Omental fat pad (tissue), 4 donors: Measurements from ENCODE around the gene AXIN2. TPM values are rescaled to one million over a fixed set of nuclear protein-coding genes. Genes with fewer than 3 reads are reported as not detected.
A peak's percentile ranks its signal among the peaks of the same experiment; 100 is the strongest.

Source experiments
- ATAC-seq: fragments of 150-250 bp; one replicate; pipeline ENCODE4 v1.9.1; 2016; ENCODE audit warnings: mild to moderate bottlenecking, moderate library complexity; ENCODE audit not compliant: low FRiP score
- DNase-seq: peaks from one replicate; pipeline ENCODE4 v3.0.0-alpha.2; 2019; ENCODE audit warnings: low spot score
- total RNA-seq, 4 donors: library from RNA; depleted of rRNA; stranded (reverse); fragments of >200 nt; gene quantifications; one replicate each; pipeline ENCODE4 v1.1.0, GENCODE V29; 2016
- TF ChIP-seq, protein P1 (sequence below), 3 donors: fragments of 450-650 bp; IDR thresholded peaks; one replicate each; pipeline ENCODE4 v1.5.1; 2016 to 2017; ENCODE audit warnings: antibody characterized with exemption in 3 of 3, mild to moderate bottlenecking in 3 of 3, moderate library complexity in 2 of 3

The AXIN2 gene
- total RNA-seq, 4 donors from 2014 or later, result 8.3 to 20.2 (median 11.2) TPM

DNA sequence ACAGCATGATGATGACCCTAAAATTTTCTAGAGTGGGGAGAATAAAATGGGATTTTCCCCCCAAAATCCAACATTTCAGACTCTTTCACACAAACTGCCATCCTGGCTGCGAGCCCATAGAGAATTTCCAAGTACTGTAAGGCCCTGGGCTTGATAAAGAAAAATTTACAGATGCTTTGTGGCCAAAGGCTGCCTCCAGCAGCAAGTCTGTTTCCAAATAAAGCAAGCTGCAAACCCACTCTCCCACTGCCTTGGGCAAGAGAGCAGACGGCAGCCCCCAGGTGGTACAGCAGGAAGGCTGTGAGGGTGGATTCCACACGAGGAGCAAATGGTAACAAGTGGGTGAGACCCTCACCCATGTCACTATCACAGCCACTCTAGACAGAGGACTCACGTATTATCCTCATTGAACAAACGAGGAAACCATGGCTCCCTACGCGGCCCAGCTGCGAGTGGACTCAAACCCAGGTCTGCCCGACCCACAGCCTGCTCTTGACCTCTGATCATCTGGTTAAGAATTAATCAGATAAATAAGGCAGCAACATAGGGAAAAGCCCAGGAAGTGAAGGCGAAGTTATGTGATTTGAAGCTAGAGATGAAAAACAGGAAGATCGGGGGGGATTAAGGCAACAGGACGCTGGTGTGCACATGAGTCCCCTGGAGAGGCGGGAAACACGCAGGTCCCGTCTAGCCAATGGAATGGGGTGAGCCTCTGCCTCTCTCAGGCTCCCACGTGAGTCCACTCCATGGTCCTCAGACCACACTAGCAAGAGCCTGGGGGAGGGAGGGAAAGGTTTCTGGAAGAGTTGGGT is 37.4 kb downstream of the AXIN2 start:
- no peak for DNase-seq
- ATAC-seq, result no peak
- TF ChIP-seq, protein P1, sequence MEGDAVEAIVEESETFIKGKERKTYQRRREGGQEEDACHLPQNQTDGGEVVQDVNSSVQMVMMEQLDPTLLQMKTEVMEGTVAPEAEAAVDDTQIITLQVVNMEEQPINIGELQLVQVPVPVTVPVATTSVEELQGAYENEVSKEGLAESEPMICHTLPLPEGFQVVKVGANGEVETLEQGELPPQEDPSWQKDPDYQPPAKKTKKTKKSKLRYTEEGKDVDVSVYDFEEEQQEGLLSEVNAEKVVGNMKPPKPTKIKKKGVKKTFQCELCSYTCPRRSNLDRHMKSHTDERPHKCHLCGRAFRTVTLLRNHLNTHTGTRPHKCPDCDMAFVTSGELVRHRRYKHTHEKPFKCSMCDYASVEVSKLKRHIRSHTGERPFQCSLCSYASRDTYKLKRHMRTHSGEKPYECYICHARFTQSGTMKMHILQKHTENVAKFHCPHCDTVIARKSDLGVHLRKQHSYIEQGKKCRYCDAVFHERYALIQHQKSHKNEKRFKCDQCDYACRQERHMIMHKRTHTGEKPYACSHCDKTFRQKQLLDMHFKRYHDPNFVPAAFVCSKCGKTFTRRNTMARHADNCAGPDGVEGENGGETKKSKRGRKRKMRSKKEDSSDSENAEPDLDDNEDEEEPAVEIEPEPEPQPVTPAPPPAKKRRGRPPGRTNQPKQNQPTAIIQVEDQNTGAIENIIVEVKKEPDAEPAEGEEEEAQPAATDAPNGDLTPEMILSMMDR (IDR thresholded peaks at IDR 0.05), result no peak

DNA sequence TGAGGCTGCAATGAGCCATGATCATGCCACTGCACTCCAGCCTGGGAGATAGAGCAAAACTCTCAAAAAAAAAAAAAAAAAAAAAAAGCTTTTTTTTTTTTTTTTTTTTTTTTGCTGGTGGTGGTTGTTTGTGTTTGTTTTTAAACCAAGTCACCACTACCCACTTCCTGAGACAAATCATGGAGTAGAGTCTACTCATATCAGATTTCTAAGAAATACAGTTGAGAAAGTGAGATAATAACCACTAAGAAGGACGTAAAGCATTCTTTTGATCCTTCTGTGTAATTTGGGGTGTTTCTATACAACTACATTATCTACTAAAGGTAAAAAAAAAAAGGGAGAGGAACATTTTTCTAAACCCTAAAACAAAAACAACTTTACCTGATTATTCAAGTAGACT is 38.0 kb downstream of the AXIN2 start:
- TF ChIP-seq, protein P1 (IDR thresholded peaks at IDR 0.05), result no peak
- ATAC-seq (no peak), DNase-seq (no peak)

DNA sequence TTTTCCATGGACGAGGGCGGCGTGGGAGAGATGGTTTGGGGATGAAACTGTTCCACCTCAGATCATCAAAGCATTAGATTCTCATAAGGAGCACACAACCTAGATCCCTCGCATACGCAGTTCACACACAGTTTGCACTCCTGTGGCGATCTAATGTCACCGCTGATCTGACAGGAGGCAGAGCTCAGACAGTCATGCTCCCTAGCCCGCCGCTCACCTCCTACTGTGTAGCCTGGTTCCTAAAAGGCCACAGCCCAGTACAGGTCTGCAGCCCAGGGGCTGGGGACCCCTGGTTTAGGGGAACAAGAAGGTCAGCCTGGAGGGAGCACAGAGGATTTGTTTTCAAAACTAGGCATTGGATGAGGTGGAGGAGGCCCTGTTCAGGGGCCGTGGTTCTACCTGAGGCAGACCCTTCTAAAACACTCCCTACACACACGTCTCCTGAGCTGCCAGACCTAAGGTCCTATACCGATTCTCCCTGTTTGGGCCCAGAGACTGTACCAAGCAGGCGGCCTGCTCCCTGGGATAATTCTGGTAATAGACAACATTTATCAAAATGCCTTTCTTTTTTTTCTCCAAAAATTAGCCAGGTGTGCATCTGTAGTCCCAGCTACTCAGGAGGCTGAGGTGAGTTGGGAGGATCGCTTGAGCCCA is 38.6 kb downstream of the AXIN2 start:
- TF ChIP-seq, protein P1 (IDR thresholded peaks at IDR 0.05), result no peak
- ATAC-seq (peak; percentile 43), DNase-seq (no peak)

DNA sequence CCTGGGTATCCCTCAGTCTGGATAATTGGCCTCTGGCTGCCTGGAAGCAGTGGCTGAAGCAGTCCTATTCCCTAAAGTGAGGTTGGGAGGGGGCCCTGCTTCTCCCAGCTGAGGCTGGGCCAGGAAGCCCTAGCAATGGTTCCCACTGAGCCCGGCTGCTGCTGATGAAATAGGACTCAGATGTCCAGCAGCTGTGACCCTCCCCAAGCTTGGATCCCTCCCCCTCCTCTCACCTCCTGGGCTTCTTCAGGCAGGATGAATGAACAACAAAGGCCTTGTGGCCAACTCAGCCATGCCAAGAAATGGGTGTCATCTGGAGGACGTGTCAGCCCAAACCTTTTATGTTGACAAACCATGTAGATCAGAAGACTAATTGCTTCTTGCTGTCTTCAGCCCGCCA is 42.0 kb downstream of the AXIN2 start:
- ATAC-seq, result no peak
- DNase-seq, result no peak

DNA sequence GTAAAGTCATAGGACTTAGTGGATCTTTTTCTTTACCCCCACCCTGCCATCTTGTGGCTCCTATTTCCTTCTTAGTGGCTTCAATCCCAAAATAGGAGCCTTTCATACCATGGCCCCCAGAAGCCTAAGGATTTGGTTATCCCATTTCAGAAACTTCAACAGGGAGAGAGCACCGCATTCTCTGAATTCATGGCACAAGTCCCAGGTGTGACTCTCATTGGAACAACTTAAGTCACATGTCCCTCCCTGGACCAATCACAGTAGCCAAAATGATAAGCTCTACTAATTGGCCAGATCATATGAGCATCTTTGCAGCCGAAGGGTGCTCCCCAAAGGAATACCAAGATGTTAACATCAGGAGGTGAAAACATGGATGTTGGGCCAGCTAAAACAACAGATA is 43.2 kb downstream of the AXIN2 start:
- ATAC-seq, result no peak
- TF ChIP-seq, protein P1 (IDR thresholded peaks at IDR 0.05), result no peak
- no peak for DNase-seq

More for the DNA sequence above, 42.0 kb downstream of the AXIN2 start:
- TF ChIP-seq, protein P1 (IDR thresholded peaks at IDR 0.05), result no peak

DNA sequence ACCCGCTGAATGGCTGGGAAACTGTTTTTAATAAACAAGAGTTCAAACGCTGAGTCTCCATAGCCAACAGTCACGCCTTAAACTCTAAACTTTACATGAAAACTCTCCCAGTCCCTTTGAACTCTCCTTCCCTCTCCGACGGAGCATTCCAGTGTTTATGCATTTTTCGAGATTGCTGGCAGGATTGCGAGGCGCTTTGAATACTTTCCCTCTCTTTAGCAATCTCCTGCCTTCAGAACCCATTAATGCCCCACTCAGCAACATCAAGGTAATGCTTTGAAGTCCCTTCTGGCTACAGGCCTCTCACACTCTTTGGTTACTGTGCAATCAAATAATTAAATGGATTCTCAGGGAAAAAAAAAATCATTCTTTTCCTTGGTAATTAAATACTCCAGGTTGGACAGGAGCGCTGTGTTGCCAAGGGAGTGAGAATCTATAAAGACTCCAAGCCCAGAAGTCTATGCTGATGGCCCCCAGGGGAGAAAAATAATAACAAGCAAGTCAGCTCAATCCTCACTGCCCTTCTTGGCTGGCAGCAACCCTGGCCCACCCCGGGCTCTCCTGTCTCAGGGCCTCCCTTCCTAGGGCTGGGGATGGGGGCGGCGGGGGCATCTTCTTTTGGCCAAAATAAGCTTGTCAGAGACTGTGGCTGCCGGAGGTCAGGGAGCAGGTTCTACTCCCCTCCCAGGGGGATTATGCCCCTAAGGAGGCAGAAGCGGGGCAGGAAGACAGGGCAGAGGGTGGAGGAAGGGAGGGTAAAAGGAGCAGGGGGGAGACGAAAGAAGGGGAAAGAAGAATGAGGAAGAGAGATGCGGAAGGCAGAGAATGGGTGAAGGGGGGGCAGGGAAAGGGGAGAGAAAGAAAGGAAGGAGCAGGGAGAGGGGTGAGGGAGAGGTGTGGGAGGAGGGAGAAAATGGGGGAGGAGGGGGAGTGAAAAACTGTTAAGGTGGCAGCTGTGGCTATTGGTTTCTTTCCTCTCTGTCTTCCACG is 45.2 kb downstream of the AXIN2 start:
- TF ChIP-seq, protein P1 (IDR thresholded peaks at IDR 0.05), result no peak
- no peak for DNase-seq
- peak; percentile 48 for ATAC-seq
